T-helper 1 cell treated with Interleukin-12 subunit alpha and Interleukin-12 subunit beta and Interleukin-4 antibody, amounts not matched to agents 30 ng/mL and 1 ng/mL, for 36 hours (primary cell): ENCODE results near the gene RNF31. TPM values are rescaled to one million over a fixed set of nuclear protein-coding genes. Genes with fewer than 3 reads are reported as not detected.

Source experiments
- intact Hi-C: fragments of 100-400 bp; cut with micrococcal nuclease; formaldehyde crosslinking; loops from one replicate; pipeline ENCODE4 v1.15.1; 2024
- total RNA-seq: library from RNA; stranded (reverse); gene quantifications from 2 replicates; pipeline ENCODE4 v1.2.3, GENCODE V29; 2022

RNF31 gene
- total RNA-seq, 1 donor from 2014 or later: 153 TPM

DNA sequence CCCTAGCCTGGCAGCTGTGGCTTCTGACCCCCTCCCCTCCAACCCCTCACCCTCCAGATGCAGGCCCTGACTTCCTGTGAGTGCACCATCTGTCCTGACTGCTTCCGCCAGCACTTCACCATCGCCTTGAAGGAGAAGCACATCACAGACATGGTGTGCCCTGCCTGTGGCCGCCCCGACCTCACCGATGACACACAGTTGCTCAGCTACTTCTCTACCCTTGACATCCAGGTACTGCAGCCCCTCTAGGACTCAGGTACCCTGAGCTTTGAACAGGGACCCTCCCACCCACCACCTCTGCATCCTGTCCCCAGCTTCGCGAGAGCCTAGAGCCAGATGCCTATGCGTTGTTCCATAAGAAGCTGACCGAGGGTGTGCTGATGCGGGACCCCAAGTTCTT lies 7.8 kb downstream of the RNF31 start:
- intact Hi-C loops: no loop called here

DNA sequence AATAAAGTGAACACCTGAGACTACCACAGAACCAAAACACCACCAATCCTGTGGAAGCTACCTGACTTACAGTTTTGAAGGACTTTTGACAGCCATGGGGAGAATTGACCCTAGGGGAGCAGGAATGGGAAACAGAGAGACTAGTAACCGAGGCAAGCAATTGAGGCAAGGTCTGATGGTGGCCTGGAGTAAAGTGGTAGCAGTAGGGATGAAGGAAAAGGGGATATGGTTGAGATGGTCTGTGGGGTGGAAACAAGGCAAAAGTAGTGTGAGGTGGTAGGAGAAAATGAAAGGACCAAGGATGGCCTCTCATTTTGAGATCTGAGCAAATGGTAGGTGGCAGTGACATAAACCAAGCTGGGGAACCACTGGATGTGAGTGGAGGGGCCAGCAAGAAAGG lies 9.5 kb downstream of the RNF31 start:
- intact Hi-C loops: no loop called here

DNA sequence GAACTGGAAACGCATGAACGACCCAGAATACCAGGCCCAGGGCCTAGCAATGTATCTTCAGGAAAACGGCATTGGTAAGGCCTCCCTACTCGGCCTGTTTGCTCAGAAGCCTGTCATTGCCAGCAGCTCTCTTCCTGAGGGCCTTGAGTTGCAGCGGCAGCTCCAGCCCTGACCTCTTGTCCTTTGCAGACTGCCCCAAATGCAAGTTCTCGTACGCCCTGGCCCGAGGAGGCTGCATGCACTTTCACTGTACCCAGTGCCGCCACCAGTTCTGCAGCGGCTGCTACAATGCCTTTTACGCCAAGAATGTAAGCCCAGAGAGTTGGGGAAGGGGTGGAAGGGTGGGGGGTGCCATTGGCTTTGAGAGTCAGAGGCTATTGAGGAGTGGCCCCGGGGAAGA lies 10.0 kb downstream of the RNF31 start:
- intact Hi-C loops: no loop called here

GRCh38 chr14:24159777-24160498 lies 12.6 kb downstream of the RNF31 start:
- intact Hi-C loops: no loop called here

DNA sequence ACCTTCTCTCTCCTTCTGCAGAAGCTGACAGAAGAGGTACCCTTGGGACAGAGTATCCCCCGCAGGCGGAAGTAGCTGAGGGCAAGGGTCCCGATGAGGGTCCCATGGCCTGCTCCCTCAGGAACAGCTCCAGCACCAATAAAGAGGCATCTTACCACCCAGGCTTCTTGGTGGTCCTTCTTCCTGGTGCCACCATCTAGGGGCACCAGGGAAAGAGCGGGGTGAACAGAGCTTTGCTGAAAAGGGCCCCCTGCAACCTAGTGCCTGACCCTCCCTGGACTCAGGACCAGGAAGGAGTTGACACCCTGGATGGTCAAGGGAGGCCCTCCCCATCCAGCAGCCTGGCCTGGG lies 13.2 kb downstream of the RNF31 start:
- intact Hi-C loops: no loop called here

- intact Hi-C loops: loop anchor here (1.0 kb wide), 16 partner anchors 10 to 171 kb away; partner anchors contain the start of genes CHMP4A, EMC9, GMPR2 and IPO4
Observed at GRCh38 chr14:24160850-24161804, 13.8 kb downstream of the RNF31 start, which contains the start of gene IRF9. Gene IRF9 (plus strand): TSS chr14:24161265. CDS start chr14:24162145, 880 bp downstream.

DNA sequence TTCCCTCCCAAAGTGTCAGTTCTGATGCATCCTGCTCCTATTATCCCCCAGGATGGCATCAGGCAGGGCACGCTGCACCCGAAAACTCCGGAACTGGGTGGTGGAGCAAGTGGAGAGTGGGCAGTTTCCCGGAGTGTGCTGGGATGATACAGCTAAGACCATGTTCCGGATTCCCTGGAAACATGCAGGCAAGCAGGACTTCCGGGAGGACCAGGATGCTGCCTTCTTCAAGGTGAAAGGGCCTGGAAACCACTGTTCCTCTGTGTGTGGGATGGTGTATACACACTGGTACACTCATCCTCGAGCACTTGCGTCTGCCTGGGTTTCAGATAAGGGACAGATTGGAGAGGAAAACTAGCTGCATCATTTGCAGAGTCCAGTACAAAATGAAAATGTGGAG lies 14.8 kb downstream of the RNF31 start:
- intact Hi-C loops: no loop called here

DNA sequence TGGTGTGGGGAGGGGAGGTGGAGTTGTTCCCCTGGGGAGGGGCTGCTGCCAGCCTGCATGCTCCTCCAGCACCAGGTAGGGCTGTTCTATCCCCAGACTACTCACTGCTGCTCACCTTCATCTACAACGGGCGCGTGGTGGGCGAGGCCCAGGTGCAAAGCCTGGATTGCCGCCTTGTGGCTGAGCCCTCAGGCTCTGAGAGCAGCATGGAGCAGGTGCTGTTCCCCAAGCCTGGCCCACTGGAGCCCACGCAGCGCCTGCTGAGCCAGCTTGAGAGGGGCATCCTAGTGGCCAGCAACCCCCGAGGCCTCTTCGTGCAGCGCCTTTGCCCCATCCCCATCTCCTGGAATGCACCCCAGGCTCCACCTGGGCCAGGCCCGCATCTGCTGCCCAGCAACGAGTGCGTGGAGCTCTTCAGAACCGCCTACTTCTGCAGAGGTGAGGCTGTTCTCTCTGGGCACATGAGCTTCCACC lies 17.3 kb downstream of the RNF31 start:
- intact Hi-C loops: no loop called here

- intact Hi-C loops: no loop called here
Observed at GRCh38 chr14:24165785-24166184, 18.5 kb downstream of the RNF31 start.

DNA sequence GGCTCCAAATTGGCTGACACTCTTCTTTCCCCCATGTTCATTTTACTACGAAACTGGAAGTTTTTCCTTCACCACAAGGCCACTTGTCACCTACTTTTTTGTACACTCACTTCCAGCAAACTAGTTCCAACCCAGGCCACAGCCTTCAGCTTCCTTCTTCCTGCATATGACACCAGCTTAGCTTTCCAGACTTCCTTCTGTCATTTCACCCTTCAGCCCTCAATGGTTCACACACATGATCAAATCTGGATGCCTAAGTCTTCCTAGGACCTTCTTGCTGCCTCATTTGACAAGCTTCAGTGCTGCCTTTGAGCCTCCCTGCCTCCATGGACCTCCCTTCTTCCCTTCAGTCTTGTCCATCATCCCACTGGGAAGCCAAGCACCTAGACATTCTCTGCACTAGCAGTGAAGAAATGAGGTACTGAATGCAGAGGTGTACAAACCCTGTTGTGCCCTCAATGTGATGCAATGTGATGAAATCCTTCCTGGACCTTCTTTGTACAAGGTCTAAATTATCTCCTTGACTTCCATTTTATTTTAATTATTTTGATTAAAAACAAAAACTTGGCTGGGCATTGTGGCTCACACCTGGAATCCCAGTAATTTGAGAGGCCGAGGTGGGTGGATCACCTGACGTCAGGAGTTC lies 20.3 kb downstream of the RNF31 start:
- intact Hi-C loops: no loop called here

DNA sequence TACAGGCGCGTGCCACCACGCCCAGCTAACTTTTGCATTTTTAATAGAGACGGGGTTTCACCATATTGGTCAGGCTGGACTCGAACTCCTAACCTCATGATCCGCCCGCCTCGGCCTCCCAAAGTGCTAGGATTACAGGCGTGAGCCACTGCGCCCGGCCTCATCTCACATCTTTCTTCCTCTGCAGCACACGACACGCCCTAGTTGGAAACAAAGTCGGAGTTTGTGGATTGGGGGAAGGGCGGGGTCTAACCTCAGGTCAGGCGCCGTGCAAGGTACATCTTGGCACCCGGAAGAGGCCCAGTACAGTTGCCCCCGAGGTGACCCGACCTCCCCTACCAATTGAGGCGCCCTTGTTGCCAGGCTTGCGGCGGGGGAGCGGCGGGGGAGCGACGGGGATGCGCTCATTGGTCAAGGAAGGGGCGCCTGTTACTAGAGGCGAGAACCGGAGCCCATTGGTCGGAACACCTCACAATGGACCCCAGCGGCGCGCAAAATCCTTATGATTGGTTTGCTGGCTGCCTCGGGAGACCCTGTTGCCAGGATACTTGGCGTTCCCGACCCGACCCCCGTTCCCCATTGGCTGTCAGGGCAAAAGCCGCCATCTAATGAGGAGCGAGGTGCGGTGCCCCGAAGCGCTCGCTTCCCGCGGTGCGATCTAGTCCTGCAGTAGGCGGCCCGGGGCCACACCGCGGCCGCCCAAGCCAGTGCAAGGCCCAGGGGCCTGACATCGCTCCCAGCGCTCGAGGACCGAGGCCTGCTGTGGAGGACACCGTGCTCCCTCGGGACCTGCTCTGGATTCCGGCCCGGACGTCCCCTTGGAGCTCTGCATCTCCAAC lies 24.3 kb downstream of the RNF31 start, which contains the start of gene REC8:
TSS of gene REC8 (plus strand) at position 659 of the 839 bp plus-strand sequence. CDS start 473 bp downstream, outside the sequence.
- intact Hi-C loops: loop anchor here (1.0 kb wide), 1 partner anchor 10 kb away; the partner anchor contains the start of gene IRF9

DNA sequence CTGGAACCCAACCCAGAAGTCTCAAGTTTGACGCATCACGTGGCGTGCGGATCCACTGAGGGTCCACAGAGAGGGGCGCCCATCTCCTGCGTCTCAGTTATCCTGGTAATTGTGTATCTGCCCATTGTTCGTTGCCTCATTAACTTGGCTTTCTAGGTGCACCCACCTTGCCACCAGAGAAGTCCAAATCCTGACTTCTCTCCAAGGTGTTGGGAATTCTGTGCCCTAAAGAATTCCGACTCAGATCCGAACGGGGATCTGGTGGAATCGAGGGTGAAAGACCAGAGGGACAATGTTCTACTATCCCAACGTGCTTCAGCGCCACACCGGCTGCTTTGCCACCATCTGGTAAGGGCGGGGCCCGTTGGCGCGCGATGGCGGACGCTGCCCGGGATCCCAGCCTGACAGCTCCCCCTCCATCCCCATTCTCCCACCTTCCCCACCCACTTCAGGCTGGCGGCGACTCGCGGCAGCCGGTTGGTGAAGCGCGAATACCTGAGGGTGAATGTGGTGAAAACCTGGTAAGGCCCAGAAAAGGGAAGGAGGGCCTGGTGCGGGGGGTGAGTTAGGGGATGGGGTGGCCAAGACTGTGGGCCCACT lies 25.1 kb downstream of the RNF31 start:
- intact Hi-C loops: no loop called here

DNA sequence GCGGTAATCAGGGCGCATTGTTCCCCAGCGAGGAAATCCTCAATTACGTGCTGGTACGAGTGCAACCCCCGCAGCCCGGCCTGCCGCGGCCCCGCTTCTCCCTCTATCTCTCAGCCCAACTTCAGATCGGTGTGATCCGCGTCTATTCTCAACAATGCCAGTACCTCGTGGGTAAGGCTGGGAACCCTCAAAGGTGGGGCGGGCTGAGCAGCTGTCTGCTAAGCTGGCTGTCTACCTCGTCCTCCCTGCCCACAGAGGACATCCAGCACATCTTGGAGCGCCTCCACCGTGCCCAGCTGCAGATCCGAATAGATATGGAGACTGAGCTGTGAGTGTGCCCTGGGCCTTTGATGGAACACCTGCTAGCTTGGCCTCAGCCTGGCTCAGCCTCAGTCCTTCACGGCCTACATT lies 25.6 kb downstream of the RNF31 start:
- intact Hi-C loops: no loop called here

DNA sequence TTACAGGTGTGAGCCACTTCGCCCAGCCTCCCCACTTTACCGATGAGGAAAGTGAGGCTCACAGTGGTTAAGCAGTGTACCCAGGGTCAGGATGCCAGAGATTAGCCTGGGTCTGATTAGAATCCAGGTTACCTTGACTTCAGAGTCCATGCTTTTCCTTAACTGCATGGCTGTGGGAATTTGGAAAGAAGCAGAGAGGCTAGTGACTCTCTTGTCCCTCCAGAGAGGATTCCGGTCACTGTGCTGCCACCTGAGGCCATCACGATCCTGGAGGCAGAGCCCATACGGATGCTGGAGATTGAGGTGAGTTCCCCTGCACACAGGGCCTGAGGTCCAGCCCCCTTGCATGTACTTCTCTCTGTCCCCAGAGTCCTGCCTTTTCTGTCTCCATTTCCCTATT lies 29.3 kb downstream of the RNF31 start:
- intact Hi-C loops: no loop called here

DNA sequence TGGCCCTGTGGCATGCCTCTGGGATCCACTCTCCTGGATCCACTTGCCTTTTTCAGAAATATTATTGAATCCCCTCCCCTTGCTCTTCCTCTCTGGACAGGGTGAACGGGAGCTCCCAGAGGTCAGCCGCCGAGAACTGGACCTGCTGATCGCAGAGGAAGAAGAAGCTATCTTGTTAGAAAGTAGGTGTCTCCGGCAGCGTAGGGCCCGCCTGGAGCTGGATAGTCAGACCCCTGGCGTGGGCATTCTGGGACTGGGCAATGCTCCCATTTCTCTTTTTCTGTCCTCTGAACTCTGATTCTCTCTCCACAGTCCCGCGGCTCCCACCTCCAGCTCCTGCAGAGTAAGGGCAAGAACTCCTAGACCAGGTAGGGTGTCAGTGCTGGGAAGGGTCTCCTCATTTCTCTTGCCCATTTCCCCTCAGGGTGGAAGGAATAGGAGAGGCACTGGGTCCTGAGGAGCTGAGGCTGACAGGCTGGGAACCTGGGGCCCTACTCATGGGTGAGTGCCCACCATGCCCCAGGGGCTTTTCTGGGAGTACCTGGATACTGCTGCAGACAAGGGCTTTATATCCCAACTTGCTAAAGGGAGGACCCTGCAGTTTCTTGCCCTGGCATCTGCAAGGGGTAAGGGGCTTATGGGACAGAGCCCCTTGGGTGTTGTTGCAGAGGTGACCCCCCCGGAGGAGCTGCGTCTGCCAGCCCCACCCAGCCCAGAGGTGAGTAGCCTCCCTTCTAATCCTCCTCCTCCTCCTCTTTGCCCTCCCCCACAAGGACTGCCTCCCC lies 29.9 kb downstream of the RNF31 start:
- intact Hi-C loops: no loop called here

DNA sequence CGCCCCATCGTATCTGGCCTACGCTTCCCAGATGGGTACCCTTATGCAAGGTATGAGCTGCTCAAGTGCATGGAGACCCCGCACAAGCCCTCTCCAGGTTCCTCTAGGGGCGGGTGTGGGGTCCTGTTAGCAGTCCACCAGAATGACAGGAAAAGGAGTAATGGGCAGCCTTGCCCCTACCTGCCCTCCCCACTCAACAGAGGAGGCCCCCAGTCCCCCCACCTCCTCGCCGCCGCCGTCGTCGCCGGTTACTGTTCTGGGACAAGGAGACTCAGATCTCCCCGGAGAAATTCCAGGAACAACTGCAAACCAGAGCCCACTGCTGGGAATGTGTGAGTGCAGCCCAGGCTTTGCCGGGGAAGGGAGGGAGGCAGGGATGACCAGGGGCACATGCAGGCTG lies 30.6 kb downstream of the RNF31 start:
- intact Hi-C loops: no loop called here

DNA sequence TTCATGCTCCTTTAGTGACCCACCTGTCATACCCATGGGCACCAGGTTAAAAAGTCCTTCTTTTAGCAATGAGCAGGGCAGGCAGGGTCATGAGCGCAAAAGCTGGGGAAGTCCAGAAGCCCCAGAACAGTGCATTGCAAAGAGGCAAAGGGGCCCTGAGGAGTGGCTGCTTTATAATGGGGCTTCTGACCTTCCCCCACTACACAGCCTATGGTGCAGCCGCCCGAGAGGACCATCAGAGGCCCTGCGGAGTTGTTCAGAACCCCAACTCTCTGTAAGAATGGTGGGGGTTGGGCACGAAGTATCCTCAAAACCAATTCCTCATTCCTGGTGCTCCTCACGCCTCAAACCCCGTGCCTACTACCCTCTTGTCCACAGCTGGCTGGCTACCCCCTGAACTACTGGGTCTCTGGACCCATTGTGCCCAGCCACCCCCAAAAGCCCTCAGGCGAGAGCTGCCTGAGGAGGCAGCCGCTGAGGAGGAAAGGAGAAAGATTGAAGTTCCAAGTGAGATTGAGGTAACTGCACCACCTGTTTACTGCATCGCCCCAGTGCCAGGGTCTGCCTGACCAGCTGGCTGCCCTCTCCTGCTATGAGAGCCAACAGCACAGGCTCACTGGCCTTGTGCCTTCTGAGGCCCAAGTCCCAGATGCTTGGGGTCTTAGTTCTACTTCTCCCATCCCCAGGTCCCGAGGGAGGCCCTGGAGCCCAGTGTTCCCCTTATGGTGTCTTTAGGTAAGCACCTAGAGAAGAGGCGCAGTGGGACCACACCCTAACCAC lies 31.3 kb downstream of the RNF31 start:
- intact Hi-C loops: no loop called here

GRCh38 chr14:24179294-24179960 lies 32.1 kb downstream of the RNF31 start:
- intact Hi-C loops: no loop called here
